PC-3 (cell line): Measurements from ENCODE around the gene STH. TPM values are rescaled to one million over a fixed set of nuclear protein-coding genes. Genes with fewer than 3 reads are reported as not detected.
"Not testable (repeated sequence)": the region's sequence is repeated elsewhere in the genome, so short reads cannot be mapped to it uniquely, and the experiment has no call there.

Experiments used
- ATAC-seq: fragments of 200-7000 bp; cut with Tn5 transposase; 2 replicates; pipeline ENCODE4 v1.9.1; 2020; ENCODE audit warnings: mild to moderate bottlenecking, moderate library complexity
- BruUV-seq: library from RNA; stranded (reverse); fragments of 400-500 nt; replicated peaks from 2 replicates; lab custom pipeline; 2021; lab: Mats Ljungman, UMichigan
- CTCF ChIA-PET: fragments of 300-600 bp; sonication (Branson Sonifier 250); formaldehyde crosslinking; loops from one replicate; lab custom pipeline; 2022; ENCODE audit warnings: antibody characterized with exemption; lab: Charles Lee
- POLR2A ChIA-PET: fragments of 300-600 bp; sonication (Branson Sonifier 250); formaldehyde crosslinking; loops from one replicate; lab custom pipeline; 2022; ENCODE audit warnings: antibody characterized with exemption; ENCODE audit not compliant: unreplicated experiment; lab: Charles Lee
- DNase-seq: peaks from one replicate; pipeline ENCODE4 v3.0.0-alpha.2; 2015
- H2AFZ ChIP-seq: fragments of 300-600 bp; sonication (generic); 2 replicates; pipeline ENCODE4 v1.6.0; 2016; ENCODE audit warnings: antibody characterized with exemption, low read length
- H3F3A ChIP-seq: fragments of 300-600 bp; sonication (generic); one replicate; pipeline ENCODE4 v1.6.0; 2017; ENCODE audit warnings: antibody characterized with exemption, low read length, control low read depth, mild to moderate bottlenecking; ENCODE audit not compliant: unreplicated experiment
- H3K27ac ChIP-seq: fragments of 300-600 bp; sonication (generic); 2 replicates; pipeline ENCODE4 v1.5.1; 2016; ENCODE audit warnings: mild to moderate bottlenecking, low read length
- H3K27me3 ChIP-seq: fragments of 300-600 bp; sonication (generic); 2 replicates; pipeline ENCODE4 v1.6.1; 2016; ENCODE audit warnings: low read length, mixed read lengths
- H3K36me3 ChIP-seq: fragments of 300-600 bp; sonication (generic); 2 replicates; pipeline ENCODE4 v1.6.1; 2016; ENCODE audit warnings: low read depth, mixed run types, low read length, mixed read lengths
- H3K4me1 ChIP-seq: fragments of 300-600 bp; sonication (generic); 2 replicates; pipeline ENCODE4 v1.5.1; 2016; ENCODE audit warnings: low read length; ENCODE audit not compliant: insufficient read depth
- H3K4me2 ChIP-seq: fragments of 300-600 bp; sonication (generic); 2 replicates; pipeline ENCODE4 v1.6.0; 2016; ENCODE audit warnings: low read length
- H3K4me3 ChIP-seq: fragments of 300-600 bp; sonication (generic); 2 replicates; pipeline ENCODE4 v1.5.1; 2016; ENCODE audit warnings: mild to moderate bottlenecking, low read length, mixed read lengths
- H3K79me2 ChIP-seq: fragments of 300-600 bp; sonication (generic); 2 replicates; pipeline ENCODE4 v1.6.1; 2017; ENCODE audit warnings: low read length, mixed read lengths
- H3K9ac ChIP-seq: fragments of 300-600 bp; sonication (generic); 2 replicates; pipeline ENCODE4 v1.6.0; 2016; ENCODE audit warnings: mild to moderate bottlenecking, low read length
- H3K9me2 ChIP-seq: fragments of 300-600 bp; sonication (generic); replicated peaks from 2 replicates; pipeline ENCODE4 v1.6.1; 2016; ENCODE audit warnings: mixed run types, low read length, mixed read lengths
- H3K9me3 ChIP-seq: fragments of 300-600 bp; sonication (generic); 2 replicates; pipeline ENCODE4 v1.6.1; 2016; ENCODE audit warnings: low read length, mixed read lengths
- H4K20me1 ChIP-seq: fragments of 300-600 bp; sonication (generic); 2 replicates; pipeline ENCODE4 v1.6.1; 2016; ENCODE audit warnings: low read length, mixed read lengths
- EZH2 ChIP-seq: fragments of 300-600 bp; sonication (generic); IDR thresholded peaks from one replicate; pipeline ENCODE4 v1.6.1; 2017; ENCODE audit warnings: antibody characterized with exemption, mild to moderate bottlenecking, low read length; ENCODE audit not compliant: unreplicated experiment
- EZH2phosphoT487 ChIP-seq: fragments of 300-600 bp; sonication (generic); IDR thresholded peaks from 2 replicates; pipeline ENCODE4 v1.6.1; 2018; ENCODE audit warnings: mild to moderate bottlenecking, antibody characterized with exemption, low read length, borderline replicate concordance
- intact Hi-C: fragments of 100-400 bp; cut with micrococcal nuclease; formaldehyde crosslinking; loops from 2 replicates; pipeline ENCODE4 v1.9.0; 2023
- total RNA-seq: library from RNA; depleted of rRNA; stranded (reverse); fragments of >200 nt; gene quantifications from 2 replicates; pipeline ENCODE4 v1.2.3, GENCODE V29; 2014
- TF ChIP-seq, protein P1 (sequence below): fragments of 300-600 bp; sonication (generic); conservative IDR thresholded peaks from 2 replicates; pipeline ENCODE4 v1.5.1; 2017; ENCODE audit warnings: antibody characterized with exemption, low read depth, mild to moderate bottlenecking, low read length

The STH gene
- total RNA-seq, 1 experiment from 2014 or later: not detected

- Histone ChIP-seq H2AFZ (no peak overlapping the region), H3F3A (no peaks in the 10 kb centered on the region), H3K9me2 (no peaks in the 10 kb centered on the region), H3K9ac (no peak overlapping the region), H3K4me3 (no peak overlapping the region), H3K4me2 (no peak overlapping the region), H3K27me3 (no peaks in the 10 kb centered on the region), H3K36me3 (no peaks in the 10 kb centered on the region), H3K9me3 (no peaks in the 10 kb centered on the region), H4K20me1 (no peaks in the 10 kb centered on the region), H3K79me2 (no peaks in the 10 kb centered on the region), H3K4me1 (no peaks in the 10 kb centered on the region), H3K27ac (no peak overlapping the region)
- intact Hi-C loops: no loop called here
- peak; percentile 20 for DNase-seq
- ChIA-PET CTCF (no interaction called here), POLR2A (no interaction called here)
- no peak for ATAC-seq
- no TSS peak for BruUV-seq
- TF ChIP-seq EZH2 (no peak), EZH2phosphoT487 (no peak)
- TF ChIP-seq, protein P1, sequence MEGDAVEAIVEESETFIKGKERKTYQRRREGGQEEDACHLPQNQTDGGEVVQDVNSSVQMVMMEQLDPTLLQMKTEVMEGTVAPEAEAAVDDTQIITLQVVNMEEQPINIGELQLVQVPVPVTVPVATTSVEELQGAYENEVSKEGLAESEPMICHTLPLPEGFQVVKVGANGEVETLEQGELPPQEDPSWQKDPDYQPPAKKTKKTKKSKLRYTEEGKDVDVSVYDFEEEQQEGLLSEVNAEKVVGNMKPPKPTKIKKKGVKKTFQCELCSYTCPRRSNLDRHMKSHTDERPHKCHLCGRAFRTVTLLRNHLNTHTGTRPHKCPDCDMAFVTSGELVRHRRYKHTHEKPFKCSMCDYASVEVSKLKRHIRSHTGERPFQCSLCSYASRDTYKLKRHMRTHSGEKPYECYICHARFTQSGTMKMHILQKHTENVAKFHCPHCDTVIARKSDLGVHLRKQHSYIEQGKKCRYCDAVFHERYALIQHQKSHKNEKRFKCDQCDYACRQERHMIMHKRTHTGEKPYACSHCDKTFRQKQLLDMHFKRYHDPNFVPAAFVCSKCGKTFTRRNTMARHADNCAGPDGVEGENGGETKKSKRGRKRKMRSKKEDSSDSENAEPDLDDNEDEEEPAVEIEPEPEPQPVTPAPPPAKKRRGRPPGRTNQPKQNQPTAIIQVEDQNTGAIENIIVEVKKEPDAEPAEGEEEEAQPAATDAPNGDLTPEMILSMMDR: no peak
These were observed 14.6 kb downstream of the STH start for GRCh38 chr17:46013502-46014165.

- H3K4me2 ChIP-seq, H4K20me1 ChIP-seq, H3K4me3 ChIP-seq, H3K9me3 ChIP-seq, H3K27ac ChIP-seq, H3K36me3 ChIP-seq, H2AFZ ChIP-seq, H3K79me2 ChIP-seq, BruUV-seq, intact Hi-C loops, H3K4me1 ChIP-seq, DNase-seq, ATAC-seq, H3K27me3 ChIP-seq, H3K9me2 ChIP-seq, POLR2A ChIA-PET, H3F3A ChIP-seq, CTCF ChIA-PET, H3K9ac ChIP-seq: not testable (repeated sequence)
These were observed 20.4 kb downstream of the STH start for GRCh38 chr17:46019408-46019925.

- H3K79me2 ChIP-seq: no peaks in the 10 kb centered on the region
- no peaks in the 10 kb centered on the region for H3K4me1 ChIP-seq
- H3K9me2 ChIP-seq: no peaks in the 10 kb centered on the region
- no peak overlapping the region for H3K4me2 ChIP-seq
- TF ChIP-seq, protein P1: no peak
- TF ChIP-seq EZH2: no peak
- no peak for TF ChIP-seq EZH2phosphoT487
- ChIA-PET POLR2A (no interaction called here), CTCF (no interaction called here)
- no peaks in the 10 kb centered on the region for H4K20me1 ChIP-seq
- H3K27me3 ChIP-seq: no peaks in the 10 kb centered on the region
- H3K27ac ChIP-seq: no peak overlapping the region
- H3F3A ChIP-seq: no peaks in the 10 kb centered on the region
- ATAC-seq (no peak), DNase-seq (no peak)
- peaks cover 4% of the 10 kb centered on the region for H3K36me3 ChIP-seq
- no peak overlapping the region for H3K9ac ChIP-seq
- BruUV-seq: no TSS peak
- intact Hi-C loops: no loop called here
- H3K9me3 ChIP-seq: no peaks in the 10 kb centered on the region
- no peak overlapping the region for H3K4me3 ChIP-seq
- no peak overlapping the region for H2AFZ ChIP-seq
These were observed 21.1 kb downstream of the STH start for GRCh38 chr17:46020023-46020761.
